NCI-H1436 (cell line): ENCODE measurements around the gene ELMO1.
A peak's percentile ranks its signal among the peaks of the same experiment; 100 is the strongest.
"Not testable (repeated sequence)": the region's sequence is repeated elsewhere in the genome, so short reads cannot be mapped to it uniquely, and the experiment has no call there.

ENCODE experiments used
- DNase-seq: peaks from one replicate; lab custom pipeline; 2025; lab: John Stamatoyannopoulos, UW

ELMO1 gene

DNA sequence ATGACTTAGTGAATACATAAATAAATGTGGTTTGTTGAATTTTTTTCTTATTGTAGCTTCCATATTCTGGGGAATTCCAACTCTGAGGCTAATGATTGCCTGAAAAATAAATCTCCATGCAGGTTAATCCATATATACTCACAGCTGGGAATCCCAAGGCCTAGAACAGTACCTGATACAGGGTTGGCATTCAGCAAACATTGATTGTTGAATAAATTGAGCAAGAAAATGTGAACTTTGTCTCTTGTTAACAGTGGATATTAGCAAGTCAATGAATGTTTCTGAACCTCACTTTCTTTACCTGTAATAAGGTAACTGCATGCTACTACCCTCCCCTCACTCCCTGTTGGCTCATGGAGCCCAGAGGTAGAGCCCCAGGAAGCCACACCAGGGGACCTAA lies 470.8 kb downstream of the ELMO1 start:
- DNase-seq: no peak

- not testable (repeated sequence) for DNase-seq
These were observed 475.1 kb downstream of the ELMO1 start for GRCh38 chr7:36973534-36973933.

GRCh38 chr7:36972140-36972518 lies 476.5 kb downstream of the ELMO1 start:
- no peak for DNase-seq

- no peak for DNase-seq
These were observed 477.0 kb downstream of the ELMO1 start for GRCh38 chr7:36971515-36972139.

- DNase-seq: peak; percentile 15
These were observed 477.8 kb downstream of the ELMO1 start for GRCh38 chr7:36970551-36971514.

DNA sequence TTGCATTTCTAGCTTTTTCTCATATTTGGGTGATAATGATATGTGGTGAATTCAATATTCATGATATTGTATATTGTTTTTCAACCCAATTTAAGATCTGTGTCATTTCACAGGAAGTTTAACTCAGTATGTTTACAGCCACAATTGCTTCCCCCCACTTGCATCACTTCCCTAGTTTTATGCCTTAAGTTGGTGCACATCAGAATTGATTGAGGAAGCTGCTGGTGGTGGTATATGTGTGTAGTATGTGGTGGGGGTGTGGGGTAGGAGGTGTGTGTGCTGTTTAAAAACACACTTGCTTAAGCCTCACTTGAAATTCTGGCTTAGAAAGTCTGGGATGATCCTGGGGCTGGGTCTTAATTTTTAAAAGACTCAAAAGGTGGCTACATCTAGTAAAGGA lies 479.3 kb downstream of the ELMO1 start:
- DNase-seq: no peak

DNA sequence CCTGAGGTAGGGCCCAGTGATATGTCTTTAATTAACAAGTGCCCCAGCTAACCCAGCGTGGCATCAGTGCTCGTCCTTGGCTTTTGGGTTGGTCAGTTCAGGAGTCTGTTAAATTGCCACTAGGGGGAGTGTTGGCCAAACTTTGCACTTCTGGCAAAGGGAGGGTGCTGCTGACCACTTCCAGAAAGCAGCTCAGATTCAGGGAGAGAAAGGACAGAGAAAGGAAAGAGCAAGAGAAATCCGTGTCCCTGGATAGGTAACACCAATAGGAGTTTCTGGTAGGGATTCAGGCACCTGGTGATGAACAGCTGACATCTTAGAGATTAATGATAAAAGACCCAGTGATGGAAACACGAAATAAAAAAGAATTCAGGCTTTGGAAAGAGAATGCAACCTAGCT lies 481.3 kb downstream of the ELMO1 start:
- no peak for DNase-seq

DNA sequence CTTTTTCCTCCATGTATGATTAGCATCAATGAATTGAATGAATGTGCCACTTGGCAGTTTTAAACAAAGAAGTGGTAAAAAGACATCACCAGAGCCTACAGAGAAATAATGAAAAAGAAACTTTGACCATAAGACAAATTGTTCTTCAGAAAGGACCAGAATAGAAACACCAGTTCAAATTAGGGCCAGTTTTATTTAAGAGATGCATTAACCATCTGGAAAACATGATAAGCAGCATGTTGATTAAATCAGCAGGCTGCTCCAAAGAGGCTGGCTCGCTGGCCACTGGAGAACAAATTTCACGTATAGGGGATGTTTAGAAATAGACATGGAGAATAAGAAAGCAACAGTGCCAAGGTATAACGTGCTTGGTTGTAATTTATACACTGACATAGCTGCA lies 482.0 kb downstream of the ELMO1 start:
- no peak for DNase-seq

- DNase-seq: no peak
These were observed 482.6 kb downstream of the ELMO1 start for GRCh38 chr7:36966039-36966438.

- DNase-seq: no peak
These were observed 483.0 kb downstream of the ELMO1 start for GRCh38 chr7:36965625-36966024.

DNA sequence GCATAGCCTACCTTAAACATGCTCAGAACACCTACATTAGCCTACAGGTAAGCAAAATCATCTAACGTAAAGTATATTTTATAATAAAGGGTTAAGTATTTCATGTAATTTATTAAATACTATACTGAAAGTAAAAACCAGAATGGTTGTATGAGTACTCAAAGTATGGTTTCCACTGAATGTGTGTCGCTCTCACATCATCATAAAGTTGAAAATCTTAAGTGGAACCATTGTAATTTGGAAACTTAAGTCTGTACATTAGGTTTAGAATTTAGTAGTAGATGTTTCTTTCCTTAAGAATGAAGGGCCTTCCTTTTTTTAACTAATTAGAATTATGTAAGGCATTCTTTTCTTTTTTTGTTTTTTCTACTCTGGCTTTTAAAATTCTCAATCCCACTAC lies 484.4 kb downstream of the ELMO1 start:
- DNase-seq: no peak

- no peak for DNase-seq
These were observed 486.3 kb downstream of the ELMO1 start for GRCh38 chr7:36962367-36962766.

DNA sequence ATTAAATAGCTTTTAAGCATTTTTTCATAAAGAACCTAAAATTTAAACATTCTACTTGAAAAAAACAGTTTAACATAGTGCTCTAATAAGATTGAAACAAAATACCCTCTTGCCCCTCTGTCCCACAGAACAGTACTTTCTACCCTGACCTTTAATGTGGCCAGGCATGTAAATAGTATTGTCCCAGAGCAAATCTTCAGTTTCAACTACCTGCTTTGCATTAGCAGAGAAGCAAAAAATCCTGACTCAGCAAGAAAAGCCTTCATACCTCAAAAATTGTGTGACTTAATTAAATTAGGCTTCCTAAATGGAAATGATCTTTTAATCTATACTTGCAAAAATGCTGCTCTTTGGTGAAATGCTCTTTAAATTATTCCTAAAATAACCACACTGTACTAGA lies 487.0 kb downstream of the ELMO1 start:
- no peak for DNase-seq

DNA sequence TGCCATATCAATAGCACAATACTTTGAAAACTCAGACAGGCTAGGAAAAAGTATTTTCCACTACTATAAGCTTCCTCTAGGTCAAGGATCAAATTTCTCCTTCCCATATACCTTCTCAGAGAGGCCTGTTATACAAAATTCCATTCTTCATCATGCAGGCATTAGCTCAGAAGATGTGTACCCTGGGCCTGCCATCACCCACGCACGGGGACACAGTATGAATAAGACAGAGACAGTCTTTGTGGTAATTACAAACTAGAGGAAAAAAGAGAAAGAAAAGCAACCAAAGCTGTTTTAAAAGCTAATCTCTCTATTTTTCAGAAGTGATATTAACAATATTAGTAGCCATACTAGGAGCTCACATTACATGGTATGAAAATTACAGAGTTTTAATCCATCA lies 487.6 kb downstream of the ELMO1 start:
- DNase-seq: no peak

DNA sequence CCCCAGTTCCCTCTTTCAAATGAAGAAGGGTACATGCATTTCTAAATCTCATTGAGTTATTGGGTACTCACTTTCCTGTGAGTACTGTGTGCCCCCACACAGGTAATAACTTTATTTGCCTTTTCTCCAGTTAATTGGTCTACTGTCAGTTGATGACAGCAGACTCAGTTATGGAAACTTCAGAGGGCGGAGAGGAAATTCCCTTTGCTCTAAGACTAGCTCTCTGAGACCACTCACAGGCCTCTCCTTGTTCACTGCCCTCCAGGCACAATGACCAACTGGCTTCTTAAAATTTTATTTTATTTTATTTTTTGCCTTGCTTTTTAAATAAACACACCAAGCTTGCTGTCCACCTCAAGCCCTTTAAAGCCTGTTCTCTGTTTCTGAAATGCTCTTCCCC lies 488.6 kb downstream of the ELMO1 start:
- DNase-seq: no peak

- DNase-seq: no peak
These were observed 490.4 kb downstream of the ELMO1 start for GRCh38 chr7:36958111-36958733.

DNA sequence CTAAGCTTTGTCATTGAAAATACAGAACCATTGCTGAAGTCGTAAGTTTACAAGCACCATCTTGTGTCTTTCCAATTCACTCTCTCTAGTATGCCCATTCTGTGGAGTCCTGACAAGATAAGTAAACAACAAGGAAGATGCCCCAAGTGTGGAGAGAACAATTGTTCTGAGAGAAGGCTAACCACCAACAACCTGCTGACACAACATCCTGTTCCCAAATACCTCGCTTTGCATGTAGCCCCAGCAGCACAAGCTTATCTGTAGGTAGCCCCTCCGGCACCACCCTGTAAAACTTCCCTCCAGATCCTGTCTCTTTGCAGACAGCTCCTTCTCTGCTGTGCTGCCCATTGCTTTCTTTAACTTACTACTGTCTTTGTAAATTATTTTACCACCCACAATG lies 491.0 kb downstream of the ELMO1 start:
- no peak for DNase-seq

DNA sequence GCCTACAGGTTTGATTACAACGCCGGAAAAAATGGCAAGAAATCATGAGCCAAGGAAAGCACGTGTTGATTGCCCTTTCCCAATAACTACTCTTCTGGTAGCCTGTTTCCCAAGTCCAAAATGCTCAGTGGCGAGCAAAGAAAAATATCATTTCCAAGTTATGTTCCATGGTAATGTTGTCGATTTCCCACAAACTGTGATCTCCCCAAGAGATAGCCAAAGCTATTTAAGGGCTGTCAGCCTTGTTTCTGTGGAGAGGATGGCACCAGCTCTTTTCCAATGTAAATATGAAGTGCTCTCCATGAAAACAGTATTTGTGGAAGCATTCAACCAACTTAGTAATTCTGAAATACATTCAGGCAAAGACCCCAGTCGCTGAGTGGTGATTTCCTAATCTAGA lies 491.9 kb downstream of the ELMO1 start:
- no peak for DNase-seq

DNA sequence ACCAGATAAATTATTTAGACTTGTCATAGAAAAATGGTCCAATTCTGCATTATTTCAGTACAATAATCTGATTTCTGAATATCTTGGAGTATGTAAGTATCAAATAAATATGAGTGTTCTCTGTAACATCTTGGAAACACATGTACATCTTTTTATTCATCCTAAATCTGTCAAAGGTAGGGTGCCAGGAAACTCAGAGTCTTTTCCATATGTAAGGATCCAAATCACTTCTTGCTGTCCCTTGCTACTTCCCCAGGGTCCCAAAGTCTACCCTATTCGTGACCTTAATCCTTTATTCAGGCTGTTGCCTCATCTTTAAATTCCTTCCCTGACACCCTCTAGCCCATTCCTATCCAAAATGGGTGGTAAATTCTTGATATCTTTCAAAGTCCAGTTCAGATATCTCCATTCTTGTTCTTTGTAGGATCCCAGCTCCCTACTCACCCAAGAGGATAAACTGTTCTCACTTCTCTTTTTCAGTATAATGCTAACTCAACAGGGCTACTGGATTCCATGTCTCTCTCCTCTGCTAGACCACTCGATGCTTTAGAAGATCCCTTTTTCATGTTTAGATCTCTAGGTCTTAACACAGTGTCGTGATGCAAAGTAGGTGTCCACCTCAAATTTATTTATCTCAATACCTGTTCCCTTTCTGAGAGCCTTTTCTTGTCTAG lies 493.1 kb downstream of the ELMO1 start:
- no peak for DNase-seq

GRCh38 chr7:36951257-36951697 lies 497.4 kb downstream of the ELMO1 start:
- DNase-seq: no peak

DNA sequence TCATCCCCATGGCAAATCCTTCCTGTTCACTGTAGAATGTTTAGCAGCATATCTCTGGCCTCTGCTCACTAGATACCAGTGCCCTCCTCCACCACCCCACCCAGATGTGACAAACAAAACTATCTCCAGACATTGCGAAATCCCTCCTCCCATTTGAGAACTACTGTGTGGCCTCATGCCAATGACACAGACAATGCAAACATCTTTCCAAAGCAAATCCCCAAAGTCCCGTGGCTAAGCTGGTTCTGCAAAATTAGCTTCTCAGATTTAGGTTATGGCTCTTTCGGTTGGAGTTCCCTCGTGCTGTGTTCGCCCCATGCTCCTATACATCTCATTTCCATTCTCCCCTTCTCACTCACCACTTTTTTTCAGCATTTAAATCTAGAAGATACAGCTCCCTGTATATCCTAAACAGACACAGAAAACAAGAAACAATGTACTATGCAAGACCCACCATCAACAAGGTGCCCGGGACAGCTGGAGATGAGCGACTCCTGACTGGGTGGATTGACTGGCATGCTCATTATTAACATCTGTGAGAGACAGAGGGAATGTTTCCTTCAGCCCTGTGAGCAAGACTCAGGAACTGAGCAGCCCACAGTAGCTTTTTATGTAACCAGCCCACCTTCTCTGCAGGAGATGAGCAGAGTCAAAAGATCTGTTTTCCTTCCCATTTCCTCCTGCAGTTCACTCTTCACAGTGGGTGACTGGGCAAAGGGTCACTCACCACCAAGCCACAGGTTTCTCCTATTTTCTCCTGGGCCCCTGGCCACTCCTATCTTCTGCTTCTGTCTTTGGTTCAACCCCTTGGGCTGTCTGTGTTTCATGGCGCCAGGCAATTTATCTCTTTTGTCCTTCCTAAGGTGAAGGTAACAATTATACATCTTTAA lies 498.7 kb downstream of the ELMO1 start:
- no peak for DNase-seq

DNA sequence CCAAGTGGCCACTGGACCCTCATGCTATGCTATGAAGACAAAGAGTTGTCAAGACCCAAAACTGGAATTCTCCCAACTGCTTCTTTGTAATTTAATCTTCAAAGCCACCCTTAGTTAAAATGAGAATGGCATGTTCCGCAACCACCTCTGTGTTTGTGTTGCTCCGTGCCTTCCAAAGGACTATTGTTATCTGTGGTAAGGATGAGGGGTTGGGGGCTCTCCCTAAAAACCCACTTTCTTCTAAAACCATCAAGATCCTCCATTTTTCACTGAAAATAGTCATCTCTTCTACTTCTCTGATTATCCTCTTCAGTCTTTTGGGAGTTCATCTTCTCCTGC lies 502.3 kb downstream of the ELMO1 start:
- DNase-seq: no peak
